Mesothelial cell of epicardium (in vitro differentiated cells): ENCODE results near the gene HES4. TPM values are rescaled to one million over a fixed set of nuclear protein-coding genes. Genes with fewer than 3 reads are reported as not detected.
"Not testable (repeated sequence)": the region's sequence is repeated elsewhere in the genome, so short reads cannot be mapped to it uniquely, and the experiment has no call there.

Source experiments
- DNase-seq, 2 experiments: peaks; one replicate each; pipeline ENCODE4 v3.0.0; 2021; ENCODE audit warnings: low spot score in 2 of 2; ENCODE audit not compliant: unreplicated experiment in 2 of 2
- H3K27ac Mint-ChIP-seq: 2 replicates; pipeline ENCODE4 v1.8.0; 2021; ENCODE audit warnings: mixed read lengths
- H3K27me3 Mint-ChIP-seq: 2 replicates; pipeline ENCODE4 v1.8.0; 2021; ENCODE audit warnings: low read depth, mixed read lengths
- H3K36me3 Mint-ChIP-seq: 2 replicates; pipeline ENCODE4 v1.8.0; 2021; ENCODE audit warnings: mixed read lengths
- H3K4me1 Mint-ChIP-seq: 2 replicates; pipeline ENCODE4 v1.8.0; 2021; ENCODE audit warnings: mixed read lengths
- H3K4me3 Mint-ChIP-seq: 2 replicates; pipeline ENCODE4 v1.8.0; 2021; ENCODE audit warnings: mild to moderate bottlenecking, moderate library complexity, mixed read lengths
- H3K9me3 Mint-ChIP-seq: 2 replicates; pipeline ENCODE4 v1.8.0; 2021; ENCODE audit warnings: mixed read lengths
- total RNA-seq: library from RNA; stranded (reverse); gene quantifications from 3 replicates; pipeline ENCODE4 v1.2.1, GENCODE V29; 2021
- TF ChIP-seq, protein P1 (sequence below): fragments of 200-600 bp; sonication (generic); IDR thresholded peaks from one replicate; pipeline ENCODE4 v1.5.0; 2021; ENCODE audit warnings: antibody characterized with exemption; ENCODE audit not compliant: unreplicated experiment

HES4 gene
- total RNA-seq, 1 donor from 2014 or later: 92.0 TPM

DNA sequence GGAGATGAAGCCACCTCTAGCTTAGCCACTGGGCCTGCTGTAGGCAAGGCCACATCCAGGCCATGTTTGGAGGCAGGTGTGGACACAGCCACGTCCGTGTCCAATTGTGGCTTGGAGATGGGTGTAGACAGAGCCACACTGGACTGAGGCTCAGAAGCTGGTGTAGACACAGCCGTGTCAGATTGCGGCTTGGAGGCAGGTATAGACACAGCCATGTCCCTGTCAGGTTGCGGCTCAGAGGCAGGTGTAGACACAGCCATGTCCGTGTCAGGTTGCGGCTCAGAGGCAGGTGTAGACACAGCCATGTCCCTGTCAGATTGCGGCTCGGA, 20.2 kb downstream of the HES4 start:
- H3K36me3 Mint-ChIP-seq: peaks cover 3% of the 10 kb centered on the region
- peaks cover 3% of the 10 kb centered on the region for H3K9me3 Mint-ChIP-seq
- TF ChIP-seq, protein P1, sequence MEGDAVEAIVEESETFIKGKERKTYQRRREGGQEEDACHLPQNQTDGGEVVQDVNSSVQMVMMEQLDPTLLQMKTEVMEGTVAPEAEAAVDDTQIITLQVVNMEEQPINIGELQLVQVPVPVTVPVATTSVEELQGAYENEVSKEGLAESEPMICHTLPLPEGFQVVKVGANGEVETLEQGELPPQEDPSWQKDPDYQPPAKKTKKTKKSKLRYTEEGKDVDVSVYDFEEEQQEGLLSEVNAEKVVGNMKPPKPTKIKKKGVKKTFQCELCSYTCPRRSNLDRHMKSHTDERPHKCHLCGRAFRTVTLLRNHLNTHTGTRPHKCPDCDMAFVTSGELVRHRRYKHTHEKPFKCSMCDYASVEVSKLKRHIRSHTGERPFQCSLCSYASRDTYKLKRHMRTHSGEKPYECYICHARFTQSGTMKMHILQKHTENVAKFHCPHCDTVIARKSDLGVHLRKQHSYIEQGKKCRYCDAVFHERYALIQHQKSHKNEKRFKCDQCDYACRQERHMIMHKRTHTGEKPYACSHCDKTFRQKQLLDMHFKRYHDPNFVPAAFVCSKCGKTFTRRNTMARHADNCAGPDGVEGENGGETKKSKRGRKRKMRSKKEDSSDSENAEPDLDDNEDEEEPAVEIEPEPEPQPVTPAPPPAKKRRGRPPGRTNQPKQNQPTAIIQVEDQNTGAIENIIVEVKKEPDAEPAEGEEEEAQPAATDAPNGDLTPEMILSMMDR: no peak
- H3K4me1 Mint-ChIP-seq: peaks cover 9% of the 10 kb centered on the region
- H3K4me3 Mint-ChIP-seq: no peak overlapping the region
- H3K27me3 Mint-ChIP-seq: peaks cover 8% of the 10 kb centered on the region
- DNase-seq: no peak
- H3K27ac Mint-ChIP-seq: no peak overlapping the region

DNA sequence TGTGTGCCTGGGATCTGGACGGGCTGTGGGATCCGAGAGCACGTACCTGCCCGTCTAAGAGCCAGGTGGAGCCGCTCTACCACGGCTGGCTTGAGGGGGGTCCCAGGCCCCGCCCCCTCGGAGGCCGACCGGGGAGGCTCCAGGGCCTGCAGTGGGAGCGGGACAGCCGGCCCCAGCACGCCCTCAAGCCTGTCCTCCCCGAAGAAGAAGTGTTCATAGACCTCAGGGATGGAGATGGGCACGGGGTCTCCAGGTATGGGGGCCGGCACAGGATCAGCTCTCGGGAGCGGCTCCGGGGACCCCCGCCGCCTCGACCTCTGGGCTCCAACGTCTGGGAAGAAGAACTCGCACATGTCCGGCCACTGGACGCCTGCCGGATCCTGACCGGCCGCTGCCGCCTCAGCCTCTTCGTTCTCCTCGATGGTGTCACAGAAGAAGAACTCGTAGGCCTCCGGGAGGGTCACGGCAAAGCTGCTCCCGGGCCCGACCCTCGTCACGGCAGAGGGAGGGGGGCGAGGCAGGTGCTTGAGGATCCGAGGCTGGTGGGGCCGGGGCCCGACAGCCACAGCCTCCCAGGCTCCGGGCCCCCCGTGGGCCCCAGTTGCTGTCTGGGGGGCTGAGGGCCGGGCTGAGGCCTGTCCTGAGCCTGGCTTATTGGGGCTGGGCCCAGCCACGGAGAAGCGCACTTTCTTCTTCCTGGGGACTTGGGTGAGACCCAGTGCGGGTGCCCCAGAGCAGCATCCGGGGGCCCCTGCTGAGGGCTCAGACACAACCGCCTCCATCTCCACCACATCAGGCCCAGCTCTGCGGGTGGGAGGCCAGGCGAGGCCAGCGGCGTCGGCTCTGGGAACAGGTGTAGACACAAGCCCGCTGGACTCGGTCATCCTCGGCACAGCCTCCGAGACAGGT, 20.8 kb downstream of the HES4 start:
- peaks cover 9% of the 10 kb centered on the region for H3K4me1 Mint-ChIP-seq
- TF ChIP-seq, protein P1: no peak
- peaks cover 3% of the 10 kb centered on the region for H3K36me3 Mint-ChIP-seq
- H3K27ac Mint-ChIP-seq: no peak overlapping the region
- no peak overlapping the region for H3K4me3 Mint-ChIP-seq
- H3K9me3 Mint-ChIP-seq: peaks cover 3% of the 10 kb centered on the region
- no peak for DNase-seq
- peaks cover 8% of the 10 kb centered on the region for H3K27me3 Mint-ChIP-seq

DNA sequence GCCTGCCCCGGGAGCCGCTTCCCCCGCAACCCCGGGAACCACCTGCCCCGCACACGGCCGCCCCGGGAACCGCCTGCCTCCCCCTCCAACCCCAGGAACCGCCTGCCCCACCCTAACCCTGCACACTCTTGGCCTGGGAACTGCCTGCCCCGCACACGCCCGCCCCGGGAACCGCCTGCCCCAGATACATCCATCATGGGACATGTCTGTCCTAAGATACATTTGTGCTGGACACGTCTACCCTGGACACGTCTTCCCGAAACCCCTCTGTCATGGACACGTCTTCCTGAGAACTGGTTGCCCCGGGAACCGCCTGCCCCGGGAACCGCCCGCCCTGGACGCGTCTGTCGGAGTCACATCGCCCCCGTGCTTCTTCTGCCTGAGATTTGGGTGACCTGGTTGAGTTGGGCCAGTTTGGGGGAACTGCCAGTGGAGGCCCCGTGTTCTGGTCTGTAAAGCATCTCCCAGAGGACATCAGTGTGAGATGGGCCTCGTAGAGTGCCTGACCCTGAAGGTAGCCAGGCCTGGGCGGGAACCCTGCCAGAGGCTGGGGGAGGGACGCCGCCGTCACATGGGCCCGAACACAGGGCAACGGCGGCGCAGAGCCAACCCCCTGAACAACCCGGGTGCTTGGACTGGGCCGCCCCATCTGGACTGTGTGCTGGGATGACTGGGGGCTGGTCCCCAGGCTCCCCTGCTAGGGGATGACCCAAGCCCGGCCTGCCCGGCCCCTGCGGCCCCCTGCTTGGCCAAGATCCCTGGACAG, 21.6 kb downstream of the HES4 start:
- peak overlapping the region; percentile 82 for H3K27ac Mint-ChIP-seq

DNA sequence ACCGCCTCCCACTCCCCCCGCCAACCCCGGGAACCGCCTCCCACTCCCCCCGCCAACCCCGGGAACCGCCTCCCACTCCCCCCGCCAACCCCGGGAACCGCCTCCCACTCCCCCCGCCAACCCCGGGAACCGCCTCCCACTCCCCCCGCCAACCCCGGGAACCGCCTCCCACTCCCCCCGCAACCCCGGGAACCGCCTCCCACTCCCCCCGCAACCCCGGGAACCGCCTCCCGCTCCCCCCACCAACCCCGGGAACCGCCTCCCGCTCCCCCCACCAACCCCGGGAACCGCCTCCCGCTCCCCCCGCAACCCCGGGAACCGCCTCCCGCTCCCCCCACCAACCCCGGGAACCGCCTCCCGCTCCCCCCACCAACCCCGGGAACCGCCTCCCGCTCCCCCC, 23.1 kb downstream of the HES4 start:
- not testable (repeated sequence) for DNase-seq, H3K4me3 Mint-ChIP-seq, H3K27ac Mint-ChIP-seq, H3K4me1 Mint-ChIP-seq, H3K9me3 Mint-ChIP-seq, H3K27me3 Mint-ChIP-seq, H3K36me3 Mint-ChIP-seq

More for the DNA sequence above, 21.6 kb downstream of the HES4 start:
- H3K4me1 Mint-ChIP-seq: peaks cover 9% of the 10 kb centered on the region
- peak overlapping the region; percentile 45 for H3K4me3 Mint-ChIP-seq
- H3K9me3 Mint-ChIP-seq: peaks cover 3% of the 10 kb centered on the region
- DNase-seq: no peak
- H3K27me3 Mint-ChIP-seq: peaks cover 7% of the 10 kb centered on the region
- H3K36me3 Mint-ChIP-seq: peaks cover 6% of the 10 kb centered on the region
- TF ChIP-seq, protein P1: no peak

- H3K27me3 Mint-ChIP-seq: no peaks in the 10 kb centered on the region
- peaks cover 3% of the 10 kb centered on the region for H3K9me3 Mint-ChIP-seq
- DNase-seq: peak; percentile 63 to 85
- H3K27ac Mint-ChIP-seq: peak overlapping the region; percentile 90
- H3K4me3 Mint-ChIP-seq: peak overlapping the region; percentile 59
- peaks cover 6% of the 10 kb centered on the region for H3K36me3 Mint-ChIP-seq
- TF ChIP-seq, protein P1: peak; percentile 69
- H3K4me1 Mint-ChIP-seq: peaks cover 11% of the 10 kb centered on the region
These were observed 23.8 kb downstream of the HES4 start for GRCh38 chr1:975896-976683.
